Midbrain (tissue), 1 donor: ENCODE results near the gene PRSS53.

ENCODE experiments used
- DNase-seq: peaks from one replicate; lab custom pipeline; 2025; lab: John Stamatoyannopoulos, UW

PRSS53 gene

GRCh38 chr16:31094424-31095120 lies 5.8 kb upstream of the PRSS53 start, which contains the start of gene VKORC1:
Gene VKORC1 (minus strand): TSS chr16:31094797. CDS start chr16:31094729, 68 bp downstream.
- DNase-seq: peak; percentile 91

- no peak for DNase-seq
These were observed 5.3 kb upstream of the PRSS53 start for GRCh38 chr16:31094088-31094423.

- DNase-seq: peak; percentile 62
These were observed 4.5 kb upstream of the PRSS53 start for GRCh38 chr16:31093132-31093703.

- DNase-seq: no peak
These were observed 3.6 kb upstream of the PRSS53 start for GRCh38 chr16:31092330-31092729.

GRCh38 chr16:31090540-31090939 lies 1.8 kb upstream of the PRSS53 start:
- DNase-seq: no peak

GRCh38 chr16:31089199-31089598 lies 456 bp upstream of the PRSS53 start:
- DNase-seq: no peak

- DNase-seq: no peak
These were observed 772 bp downstream of the PRSS53 start for GRCh38 chr16:31087971-31088370.

GRCh38 chr16:31087481-31087880 lies 1.3 kb downstream of the PRSS53 start:
- no peak for DNase-seq

- no peak for DNase-seq
These were observed 2.2 kb downstream of the PRSS53 start for GRCh38 chr16:31086629-31086906.

- no peak for DNase-seq
These were observed 2.7 kb downstream of the PRSS53 start for GRCh38 chr16:31085873-31086628.

GRCh38 chr16:31085411-31085810 lies 3.3 kb downstream of the PRSS53 start:
- DNase-seq: no peak

GRCh38 chr16:31084584-31085302 lies 4.0 kb downstream of the PRSS53 start:
- DNase-seq: no peak

GRCh38 chr16:31083981-31084380 lies 4.8 kb downstream of the PRSS53 start:
- no peak for DNase-seq

GRCh38 chr16:31083556-31083955 lies 5.2 kb downstream of the PRSS53 start:
- DNase-seq: no peak

GRCh38 chr16:31083081-31083480 lies 5.7 kb downstream of the PRSS53 start:
- no peak for DNase-seq

- no peak for DNase-seq
These were observed 6.2 kb downstream of the PRSS53 start for GRCh38 chr16:31082368-31083045.

GRCh38 chr16:31081428-31082351 lies 7.1 kb downstream of the PRSS53 start:
- peak; percentile 46 for DNase-seq

- no peak for DNase-seq
These were observed 7.9 kb downstream of the PRSS53 start for GRCh38 chr16:31080756-31081419.

- no peak for DNase-seq
These were observed 8.6 kb downstream of the PRSS53 start for GRCh38 chr16:31080035-31080629.

GRCh38 chr16:31079342-31079944 lies 9.3 kb downstream of the PRSS53 start:
- no peak for DNase-seq
